Stimulated activated naive CD4-positive, alpha-beta T cell (primary cell): Measurements from ENCODE around the gene RPL3.
"Not testable (repeated sequence)": the region's sequence is repeated elsewhere in the genome, so short reads cannot be mapped to it uniquely, and the experiment has no call there.

Experiments
- DNase-seq, 6 experiments: peaks; one replicate each; lab custom pipeline; 2025; lab: John Stamatoyannopoulos, UW

RPL3 gene

DNA sequence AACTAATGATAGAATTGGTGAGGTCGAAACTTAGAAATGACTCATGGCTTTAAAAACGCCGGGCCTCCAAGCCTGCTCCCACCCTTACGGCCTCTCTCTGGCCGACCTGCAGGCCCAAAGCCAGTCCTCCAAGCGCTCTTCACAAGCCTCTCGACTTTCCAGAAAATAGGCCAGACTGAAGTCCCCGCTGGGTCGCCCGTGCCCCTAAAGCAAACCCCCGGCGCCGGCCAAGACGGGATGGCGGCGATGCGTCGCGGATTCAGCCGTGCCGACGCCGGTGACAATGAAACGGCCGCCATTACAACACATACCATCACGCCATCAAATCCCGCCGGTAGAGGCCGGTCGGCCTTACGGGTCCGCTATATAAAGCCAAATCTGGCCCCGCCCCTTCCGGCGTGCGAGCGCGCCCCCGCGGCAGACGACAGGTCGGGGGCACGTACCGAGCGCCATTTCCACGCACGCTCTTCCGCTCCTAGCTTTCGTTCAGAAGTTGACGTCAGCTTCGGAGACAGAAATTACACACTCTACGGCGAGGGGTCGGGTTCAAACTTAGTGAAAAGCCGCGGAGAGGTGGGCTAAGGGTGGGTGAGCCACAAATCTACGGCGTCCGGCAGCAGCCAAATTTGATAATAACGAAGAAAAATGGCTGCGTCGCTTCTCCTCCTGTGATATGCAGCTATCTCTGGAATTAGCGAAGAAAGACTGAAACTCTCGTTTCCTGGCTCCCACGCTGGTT, at the start of gene RPL3:
RPL3 (minus strand) TSS at position 340 of the 739 bp plus-strand sequence; CDS start at position 314, 26 bp downstream.
- peak; percentile 94 to 99 (median 97) for DNase-seq

DNA sequence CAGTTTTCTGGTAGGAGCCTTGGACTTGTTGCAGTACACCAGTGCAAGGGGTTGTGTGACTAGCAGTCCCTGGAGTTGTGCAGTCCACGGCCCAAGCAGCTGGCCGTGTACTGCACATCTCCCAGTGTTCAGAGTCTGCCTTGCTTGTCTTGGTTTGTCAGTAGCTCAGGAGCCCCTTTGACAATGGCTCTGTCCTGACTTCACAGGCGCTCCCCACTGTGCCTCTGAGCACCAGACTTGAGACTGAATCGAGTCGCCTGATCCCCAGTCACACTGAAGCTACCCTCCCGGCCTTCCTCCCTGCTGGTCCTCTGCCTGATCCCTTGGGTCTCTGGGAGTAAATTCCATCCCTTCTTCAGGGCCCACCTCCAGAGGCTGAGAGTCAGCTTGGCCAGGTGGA, 49.8 kb upstream of the RPL3 start:
- no peak for DNase-seq

DNA sequence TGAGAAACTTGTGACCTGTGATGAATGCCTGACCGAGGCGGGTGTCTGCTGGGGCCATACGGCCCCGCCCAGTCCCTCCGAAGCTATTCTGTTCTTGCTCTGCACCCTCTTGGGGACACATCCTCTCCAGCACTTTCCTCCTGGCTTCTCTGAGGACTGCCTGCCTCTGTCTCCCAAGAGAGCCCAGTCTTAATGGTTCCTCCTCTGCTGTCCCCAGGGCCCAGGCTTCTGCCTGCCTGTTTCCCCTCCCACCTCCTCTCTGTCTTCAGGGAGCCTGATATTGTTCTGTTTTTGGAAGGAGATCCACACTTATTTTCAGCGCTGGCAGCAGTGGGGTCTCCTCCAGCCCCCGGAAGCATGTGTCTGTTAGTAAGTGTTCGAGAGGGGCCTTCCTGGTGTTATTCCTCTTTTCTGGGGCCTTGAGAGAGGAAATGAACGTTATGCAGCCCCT, 49.1 kb upstream of the RPL3 start:
- no peak for DNase-seq

DNA sequence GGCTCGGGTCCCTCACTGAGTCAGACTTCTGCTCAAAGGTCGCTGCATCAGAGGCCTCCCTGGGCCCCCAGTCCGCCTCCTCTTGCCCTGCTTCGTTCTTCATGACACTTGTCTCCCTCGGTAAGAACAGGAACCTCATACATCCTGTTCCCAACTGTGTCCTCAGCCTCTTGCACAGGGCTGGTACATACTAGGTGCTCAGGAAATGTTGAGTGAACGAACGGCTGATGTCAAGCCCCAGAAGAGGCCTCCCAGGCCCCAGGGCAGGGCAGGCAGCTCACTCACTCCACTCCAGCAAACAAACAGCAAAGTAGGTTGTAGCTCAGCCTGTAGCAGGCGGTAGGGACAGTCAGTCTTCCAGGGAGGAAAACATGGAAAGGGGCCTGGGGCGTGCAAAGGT, 47.6 kb upstream of the RPL3 start:
- DNase-seq: no peak

DNA sequence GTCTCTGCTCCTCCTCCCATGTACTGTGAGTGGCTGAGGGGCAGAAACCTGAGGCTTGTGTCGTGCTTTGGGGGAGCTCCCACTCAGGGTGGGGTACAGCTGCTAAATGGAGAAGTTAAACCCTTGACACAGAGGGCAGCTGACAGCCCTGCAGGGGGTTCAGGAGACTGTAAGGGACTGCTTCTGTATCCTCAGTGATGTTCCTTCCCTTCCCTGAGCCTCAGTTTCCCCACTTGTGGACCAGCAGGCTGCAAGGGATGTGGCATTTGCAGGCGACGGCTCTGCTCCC, 46.0 kb upstream of the RPL3 start:
- DNase-seq: no peak

DNA sequence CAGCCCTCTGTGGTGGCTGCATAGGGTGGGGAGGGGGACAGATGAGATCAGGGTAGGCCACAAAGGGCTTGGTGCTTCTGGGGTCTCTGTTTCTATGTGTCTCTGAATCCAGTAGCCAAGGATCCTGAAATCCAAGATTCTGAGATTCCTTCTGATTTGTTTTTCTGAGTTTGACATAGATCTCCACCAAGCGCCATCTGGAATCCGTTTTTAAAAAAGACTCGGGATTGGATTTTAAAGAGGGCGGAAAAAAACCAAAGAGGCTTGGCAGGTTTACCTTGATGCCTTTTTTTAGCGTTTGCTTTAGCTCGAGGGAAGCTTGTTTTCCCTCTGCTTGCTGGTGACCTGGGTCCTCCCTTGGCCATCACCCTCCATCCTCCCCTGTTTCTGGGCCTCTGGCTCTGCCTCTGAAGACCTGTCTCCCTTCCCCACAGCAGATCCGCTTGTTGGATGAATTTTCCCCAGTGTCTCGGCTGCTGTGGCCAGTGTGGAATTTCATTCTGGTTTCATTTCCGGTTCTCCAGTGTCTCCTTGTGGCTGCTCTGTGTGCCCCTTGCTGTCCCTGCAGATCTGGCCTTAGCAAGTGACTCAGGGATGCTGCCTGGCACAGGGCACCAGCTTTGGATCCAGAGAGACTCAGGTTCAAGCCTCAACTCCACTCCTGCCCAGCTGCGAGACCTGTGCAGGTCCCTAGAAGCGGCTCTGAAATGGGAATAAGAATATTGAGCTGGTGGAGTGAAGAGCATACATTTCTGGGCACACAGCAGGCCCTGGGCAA, 45.5 kb upstream of the RPL3 start:
- DNase-seq: no peak

DNA sequence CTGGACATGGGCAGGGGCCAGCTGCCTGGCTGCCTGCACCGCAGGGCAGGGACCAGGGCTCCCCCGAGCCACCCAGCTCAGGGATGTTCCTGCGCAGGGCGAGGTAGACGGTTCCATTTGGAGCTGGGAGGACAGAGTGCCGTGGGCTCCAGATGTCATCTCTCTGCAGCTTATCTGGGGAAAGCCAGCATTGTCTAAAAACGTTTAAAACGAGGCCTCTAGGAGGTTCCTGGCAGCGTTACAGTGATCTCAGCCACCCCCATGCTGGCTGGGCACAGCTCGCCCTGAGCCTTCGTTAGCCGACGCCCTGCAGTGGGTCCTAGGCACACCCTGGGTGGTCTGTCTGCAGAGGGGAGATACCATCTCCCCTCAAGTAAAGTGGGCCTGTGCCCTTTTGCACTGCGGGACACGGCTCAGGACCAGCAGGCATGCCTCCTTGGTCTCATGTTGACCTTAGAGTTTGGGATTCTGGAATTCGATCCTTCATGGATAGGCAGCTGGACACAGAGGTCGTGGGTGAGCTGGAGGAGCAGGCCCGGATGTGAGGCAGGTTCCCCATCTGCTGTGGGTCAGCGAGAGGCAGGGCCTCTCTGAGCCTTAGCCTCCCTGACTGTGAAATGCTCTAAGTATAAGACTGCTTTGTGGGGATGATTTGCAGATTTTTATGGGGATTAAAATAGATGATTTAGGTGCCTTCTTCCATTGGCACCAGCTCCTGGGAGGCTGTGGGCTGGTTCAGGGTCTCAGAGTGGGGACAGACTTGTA, 44.5 kb upstream of the RPL3 start:
- DNase-seq: no peak

DNA sequence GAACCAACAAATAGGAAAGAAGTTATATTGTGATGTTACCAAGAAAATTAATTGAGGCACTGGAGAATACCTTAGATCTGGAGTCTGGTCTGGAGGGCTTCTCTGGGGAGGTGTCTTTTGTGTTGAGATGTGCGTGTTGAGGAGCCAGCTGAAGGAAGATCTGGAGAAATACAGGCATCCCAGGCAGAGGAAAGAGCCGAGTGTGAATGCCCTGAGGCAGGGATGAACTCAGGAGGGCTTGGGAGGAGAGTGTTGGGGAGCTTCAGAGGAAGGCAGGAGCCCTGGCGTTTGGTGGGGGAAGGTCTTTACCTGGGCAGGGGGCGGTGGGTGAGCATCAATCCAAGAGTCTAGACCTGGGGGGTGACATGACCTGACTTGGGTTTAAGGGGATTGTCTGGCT, 43.5 kb upstream of the RPL3 start:
- no peak for DNase-seq

DNA sequence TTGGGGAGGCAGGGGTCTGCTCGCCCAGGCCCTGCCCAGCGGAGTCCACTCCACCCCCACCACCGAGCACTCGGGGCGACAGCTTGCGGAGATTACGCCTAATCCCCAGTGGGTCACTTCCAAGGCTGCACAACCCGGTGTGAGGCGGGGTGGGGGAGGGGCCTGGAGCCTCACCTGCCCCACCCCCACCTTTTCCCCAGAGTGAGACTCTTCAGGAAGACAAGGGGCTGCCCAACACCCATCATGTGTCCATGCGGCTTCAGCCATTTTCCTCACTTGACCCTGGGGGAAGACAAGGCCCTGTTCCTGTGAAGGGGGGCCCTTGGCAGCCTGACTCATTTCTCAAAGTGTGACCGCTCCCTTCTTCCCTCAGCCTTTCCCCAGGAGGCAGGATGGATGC, 42.8 kb upstream of the RPL3 start:
- DNase-seq: no peak

DNA sequence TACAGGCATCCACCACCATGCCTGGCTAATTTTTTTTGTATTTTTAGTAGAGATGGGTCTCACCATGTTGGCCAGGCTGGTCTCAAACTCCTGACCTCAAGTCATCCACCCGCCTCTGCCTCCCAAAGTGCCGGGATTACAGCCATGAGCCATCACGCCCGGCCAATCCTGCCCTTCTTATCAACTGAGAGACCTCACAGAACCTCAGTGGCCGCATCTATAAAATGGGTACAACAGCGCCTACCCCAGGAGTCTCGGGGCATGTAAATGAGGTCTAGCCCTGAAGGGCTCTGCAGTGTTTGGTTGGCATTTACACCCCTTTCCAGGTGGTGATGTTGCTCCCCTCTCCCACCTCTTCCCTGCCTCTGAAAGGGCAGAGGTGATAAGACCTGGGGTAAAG, 42.1 kb upstream of the RPL3 start:
- no peak for DNase-seq

DNA sequence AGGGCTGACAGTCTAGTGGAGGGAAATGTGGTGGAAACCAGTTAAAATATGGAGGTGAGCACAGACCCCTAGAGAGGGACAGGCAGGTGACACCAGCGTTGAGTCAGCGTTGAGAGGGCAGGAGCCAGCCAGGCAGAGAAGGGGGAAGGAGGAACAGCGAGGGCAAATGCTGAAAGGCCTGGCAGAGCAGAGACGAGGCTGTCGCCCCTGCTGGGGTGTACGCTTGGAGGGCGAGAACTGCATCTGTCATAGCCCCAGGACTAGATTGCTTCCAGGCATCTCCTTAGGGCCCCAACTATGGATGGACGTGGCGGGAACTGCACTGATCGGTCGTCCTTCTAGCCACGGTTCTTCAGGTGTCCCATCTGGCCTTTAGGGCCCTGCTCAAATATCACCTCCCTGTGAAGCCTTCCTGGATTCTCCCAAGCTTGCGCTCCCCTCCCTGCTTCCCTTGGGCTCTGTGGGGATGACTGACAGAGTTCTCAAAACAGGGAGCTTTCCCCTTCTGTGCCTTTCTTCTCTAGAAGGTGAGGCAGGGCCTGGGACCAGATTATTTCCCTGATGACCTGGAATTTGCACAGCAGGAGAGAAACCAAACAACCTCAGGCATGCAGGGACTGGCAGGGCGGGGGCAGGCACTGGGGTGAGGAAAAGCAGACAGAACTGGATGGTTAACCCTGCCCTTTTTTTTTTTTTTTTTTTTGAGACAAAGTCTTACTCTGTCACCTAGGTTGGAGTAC, 41.4 kb upstream of the RPL3 start:
- DNase-seq: no peak

DNA sequence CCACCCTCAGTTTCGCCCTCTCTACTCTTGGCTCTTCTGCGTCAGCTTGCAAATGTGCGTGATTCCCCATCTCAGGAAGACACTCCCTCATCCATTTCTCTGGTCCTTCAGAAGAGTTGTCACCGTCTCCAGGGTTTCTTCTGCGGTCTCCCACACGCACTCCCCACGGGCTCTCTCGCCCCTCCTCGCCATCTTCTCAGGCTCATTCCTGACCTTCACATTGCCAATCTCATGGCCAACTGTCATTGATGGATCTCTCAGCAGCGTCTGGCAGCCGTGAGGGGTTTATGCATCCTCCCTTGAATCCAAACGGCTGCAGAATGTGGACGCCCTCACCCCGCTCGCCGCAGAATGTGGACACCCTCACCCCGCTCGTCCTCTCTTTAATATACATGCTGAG, 40.8 kb upstream of the RPL3 start:
- no peak for DNase-seq

DNA sequence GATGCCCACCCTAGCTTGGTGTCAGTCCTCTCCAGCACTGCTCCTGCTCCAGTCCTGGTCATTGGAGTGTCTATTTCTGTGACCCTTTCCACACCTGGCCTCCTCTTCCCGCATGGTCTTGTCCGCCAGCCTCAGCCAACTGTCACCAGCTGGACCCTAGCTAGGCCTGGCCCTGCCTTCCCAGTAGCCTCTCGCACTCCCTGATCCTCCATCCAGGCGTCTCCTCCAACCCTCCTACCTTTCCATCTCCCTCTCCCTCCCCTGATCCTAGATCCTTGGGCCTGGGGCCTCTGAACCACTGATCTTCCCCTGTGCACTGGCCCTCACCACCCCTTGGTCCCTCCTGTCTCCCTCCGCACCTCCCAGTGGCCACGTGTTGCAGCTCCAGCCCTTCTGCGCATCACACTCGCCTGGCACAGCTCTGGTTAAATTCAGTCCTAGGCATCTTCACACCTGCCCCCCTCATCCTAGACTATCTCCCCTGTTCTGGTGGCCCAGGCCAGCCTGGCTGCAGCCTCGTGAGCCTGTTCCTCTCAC, 40.3 kb upstream of the RPL3 start:
- DNase-seq: no peak

DNA sequence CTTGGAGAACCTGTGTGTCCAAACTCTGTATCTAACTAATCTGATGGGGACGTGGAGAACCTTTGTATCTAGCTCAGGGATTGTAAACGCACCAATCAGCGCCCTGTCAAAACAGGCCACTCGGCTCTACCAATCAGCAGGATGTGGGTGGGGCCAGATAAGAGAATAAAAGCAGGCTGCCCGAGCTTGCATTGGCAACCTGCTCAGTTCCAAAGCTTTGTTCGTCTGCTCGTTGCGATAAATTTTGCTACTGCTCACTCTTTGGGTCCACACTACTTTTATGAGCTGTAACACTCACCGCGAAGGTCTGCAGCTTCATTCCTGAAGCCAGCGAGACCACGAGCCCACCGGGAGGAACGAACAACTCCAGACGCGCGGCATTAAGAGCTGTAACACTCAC, 38.8 kb upstream of the RPL3 start:
- not testable (repeated sequence) for DNase-seq

DNA sequence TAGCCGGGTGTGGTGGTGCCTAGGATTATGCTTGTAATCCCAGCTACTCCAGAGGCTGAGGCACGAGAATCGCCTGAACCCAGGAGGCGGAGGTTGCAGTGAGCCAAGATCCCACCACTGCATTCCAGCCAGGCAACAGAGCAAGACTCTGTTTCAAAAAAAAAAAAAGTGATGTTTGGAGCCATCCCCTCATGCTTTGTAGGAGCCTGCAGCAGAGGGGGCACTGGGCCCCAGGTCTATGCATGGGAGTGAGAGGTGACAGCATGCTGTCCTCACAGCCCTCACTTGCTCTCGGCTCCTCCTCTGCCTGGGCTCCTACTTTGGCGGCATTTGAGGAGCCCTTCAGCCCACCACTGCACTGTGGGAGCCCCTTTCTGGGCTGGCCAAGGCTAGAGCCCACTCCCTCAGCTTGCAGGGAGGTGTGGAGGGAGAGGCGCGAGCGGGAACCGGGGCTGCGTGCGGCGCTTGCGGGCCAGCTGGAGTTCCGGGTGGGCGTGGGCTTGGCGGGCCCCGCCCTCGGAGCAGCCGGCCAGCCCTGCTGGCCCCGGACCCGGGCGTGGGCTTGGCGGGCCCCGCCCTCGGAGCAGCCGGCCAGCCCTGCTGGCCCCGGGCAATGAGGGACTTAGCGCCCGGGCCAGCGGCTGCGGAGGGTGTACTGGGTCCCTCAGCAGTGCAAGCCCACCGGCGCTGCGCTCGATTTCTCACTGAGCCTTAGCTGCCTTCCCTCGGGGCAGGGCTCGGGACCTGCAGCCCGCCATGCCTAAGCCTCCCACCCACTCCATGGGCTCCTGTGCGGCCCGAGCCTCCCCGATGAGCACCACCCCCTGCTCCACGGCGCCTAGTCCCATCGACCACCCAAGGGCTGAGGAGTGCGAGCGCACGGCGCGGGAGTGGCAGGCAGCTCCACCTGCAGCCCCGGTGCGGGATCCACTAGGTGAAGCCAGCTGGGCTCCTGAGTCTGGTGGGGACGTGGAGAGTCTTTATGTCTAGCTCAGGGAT, 38.0 kb upstream of the RPL3 start:
- not testable (repeated sequence) for DNase-seq

DNA sequence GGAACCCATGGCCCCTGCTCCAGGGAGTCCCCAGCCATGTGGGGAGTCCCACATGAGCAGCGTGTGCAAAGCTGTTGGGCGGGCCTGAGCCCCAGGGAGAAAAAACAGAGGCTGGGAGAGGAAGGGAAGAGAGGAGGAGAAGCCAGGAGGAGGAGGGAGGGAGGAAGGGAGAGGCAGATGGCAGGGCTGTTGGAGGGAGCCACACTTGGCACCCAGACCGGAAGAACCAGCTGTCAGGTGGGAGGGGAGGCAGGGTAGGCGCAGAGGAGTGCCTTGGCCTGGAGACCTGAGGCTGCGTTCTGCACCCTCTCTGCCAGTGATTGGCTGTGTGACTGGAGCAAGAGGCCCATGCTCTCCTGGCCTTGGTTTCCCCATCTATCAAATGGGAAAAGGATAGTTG, 37.0 kb upstream of the RPL3 start:
- DNase-seq: no peak

DNA sequence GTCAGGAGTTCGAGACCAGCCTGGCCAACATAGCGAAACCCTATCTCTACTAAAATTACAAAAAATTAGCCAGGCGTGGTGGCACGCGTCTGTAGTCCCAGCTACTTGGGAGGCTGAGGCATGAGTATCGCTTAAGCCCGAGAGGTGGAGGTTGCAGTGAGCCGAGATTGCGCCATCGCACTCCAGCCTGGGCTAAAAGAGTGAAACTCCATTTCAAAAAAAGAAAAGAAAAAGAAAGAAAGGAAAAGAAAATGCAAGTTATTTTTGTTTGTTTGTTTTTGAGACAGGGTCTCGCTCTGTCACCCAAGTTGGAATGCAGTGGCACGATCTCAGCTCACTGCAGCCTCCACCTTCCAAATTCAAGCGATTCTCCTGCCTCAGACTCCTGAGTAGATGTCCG, 36.4 kb upstream of the RPL3 start:
- not testable (repeated sequence) for DNase-seq

DNA sequence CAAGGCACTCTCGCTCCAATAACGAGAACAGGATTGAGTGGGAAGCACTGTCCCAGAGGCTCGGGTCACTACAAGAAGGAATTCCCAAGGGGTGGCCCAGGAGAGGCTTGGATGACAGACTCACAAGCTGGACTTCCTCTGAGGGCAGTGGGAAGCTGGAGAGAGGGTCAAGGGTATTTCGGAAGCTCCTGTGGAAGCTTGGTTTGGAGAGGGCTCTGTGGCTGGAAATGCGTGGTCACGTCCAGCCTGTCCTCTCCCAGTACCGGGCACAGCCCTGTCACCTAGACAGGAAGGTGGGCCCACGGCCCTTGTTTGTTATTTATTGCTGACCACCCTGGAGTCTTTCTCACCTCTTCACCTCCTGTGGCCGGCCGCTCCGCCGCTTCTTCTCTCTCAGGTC, 35.7 kb upstream of the RPL3 start:
- DNase-seq: no peak

DNA sequence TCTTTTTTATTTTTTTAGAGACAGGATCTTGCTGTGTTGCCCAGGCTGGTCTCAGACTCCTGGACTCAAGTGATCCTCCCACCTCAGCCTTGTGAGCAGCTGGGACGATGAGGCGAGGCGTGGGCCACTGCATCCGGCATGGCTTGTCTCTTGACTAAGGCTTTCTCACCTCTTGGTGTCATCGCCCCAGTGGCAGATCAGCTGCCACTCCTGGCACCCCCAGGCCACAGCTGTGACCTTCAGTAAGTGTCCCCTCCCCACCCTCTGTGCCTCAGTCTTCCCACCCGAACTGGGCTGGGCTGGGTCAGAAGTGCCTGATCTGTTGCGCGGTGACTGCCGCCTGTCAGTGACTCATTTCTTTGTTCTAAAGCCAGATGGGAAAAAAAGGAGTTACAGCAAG, 33.9 kb upstream of the RPL3 start:
- no peak for DNase-seq

DNA sequence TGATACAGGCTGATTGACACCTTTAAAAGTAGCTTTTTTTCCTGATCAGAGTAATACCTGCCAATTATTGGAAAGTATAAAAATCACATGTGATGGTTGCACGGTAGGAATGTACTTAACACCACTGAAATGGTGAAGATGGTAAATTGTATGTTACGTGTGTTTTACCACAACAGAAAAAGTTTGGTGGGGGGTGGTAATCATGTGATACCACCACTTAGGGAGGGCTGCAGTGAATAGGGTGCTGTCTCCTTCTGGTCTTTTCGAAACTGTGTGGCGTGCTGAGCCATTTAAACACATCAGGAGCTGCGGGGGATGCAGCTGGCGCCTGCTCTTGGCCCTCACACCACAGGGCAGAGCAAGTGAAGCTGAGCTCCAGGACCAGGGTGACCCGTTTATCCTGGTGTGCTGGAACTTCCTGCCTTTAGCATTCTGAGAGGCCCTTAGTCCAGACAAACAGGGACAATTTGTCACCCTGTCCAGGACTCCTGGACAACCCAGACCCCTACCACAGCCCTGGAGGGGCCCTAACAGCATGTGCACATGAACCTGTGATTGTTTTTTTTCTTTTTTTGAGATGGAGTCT, 33.0 kb upstream of the RPL3 start:
- DNase-seq: no peak
